Measurements from ENCODE around the gene ACE.
A peak's percentile ranks its signal among the peaks of the same experiment; 100 is the strongest.

DNA sequence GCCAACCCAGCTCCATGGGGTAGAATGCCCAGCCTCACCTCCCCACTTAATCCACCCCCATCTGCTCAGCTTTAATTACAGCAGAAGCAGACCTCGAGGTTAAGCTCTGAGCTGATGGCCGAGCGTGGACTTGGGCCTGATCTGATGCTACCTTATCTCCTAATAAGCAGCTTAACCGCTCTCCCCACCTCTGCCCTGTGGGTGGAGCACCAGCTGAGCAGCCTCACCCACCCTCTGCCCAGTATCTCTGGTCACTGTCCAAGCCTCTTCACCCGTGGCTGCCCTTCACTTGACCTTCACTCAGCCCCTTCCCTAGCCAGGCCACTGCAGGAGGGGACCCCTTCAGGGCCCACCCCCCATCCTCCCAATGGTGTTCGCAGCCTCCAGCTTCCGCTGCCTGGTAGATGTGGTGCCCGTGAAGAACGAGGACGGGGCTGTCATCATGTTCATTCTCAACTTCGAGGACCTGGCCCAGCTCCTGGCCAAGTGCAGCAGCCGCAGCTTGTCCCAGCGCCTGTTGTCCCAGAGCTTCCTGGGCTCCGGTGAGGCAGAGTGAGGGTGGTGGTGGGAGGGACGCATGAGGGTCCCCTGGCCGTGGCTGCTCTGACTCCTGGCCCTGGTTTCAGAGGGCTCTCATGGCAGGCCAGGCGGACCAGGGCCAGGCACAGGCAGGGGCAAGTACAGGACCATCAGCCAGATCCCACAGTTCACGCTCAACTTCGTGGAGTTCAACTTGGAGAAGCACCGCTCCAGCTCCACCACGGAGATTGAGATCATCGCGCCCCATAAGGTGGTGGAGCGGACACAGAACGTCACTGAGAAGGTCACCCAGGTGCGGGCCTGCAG is 53.1 kb downstream of the ACE start:
- TF ChIP-seq ZNF2 (tag by site-specific recombination; IDR thresholded peaks at IDR 0.05) (no peak), ZNF707 (tag by site-specific recombination; IDR thresholded peaks at IDR 0.05) (no peak), ZNF324 (tag by site-specific recombination; IDR thresholded peaks at IDR 0.05) (no peak), ZBTB44 (tag by site-specific recombination; IDR thresholded peaks at IDR 0.05) (no peak), CTCF (tag by site-specific recombination; IDR thresholded peaks at IDR 0.05) (0 out of 2 replicates have a peak, but pooled peaks have one; percentile 7), ZNF121 (tag by site-specific recombination; IDR thresholded peaks at IDR 0.05) (no peak), SP2 (tag by site-specific recombination; IDR thresholded peaks at IDR 0.05) (no peak), ZNF560 (tag by site-specific recombination; IDR thresholded peaks at IDR 0.05; ENCODE audit: borderline replicate concordance) (no peak), ZBTB8A (tag by site-specific recombination; IDR thresholded peaks at IDR 0.05) (no peak), REST (tag by site-specific recombination; IDR thresholded peaks at IDR 0.05) (no peak), ZNF510 (tag by site-specific recombination; IDR thresholded peaks at IDR 0.05; ENCODE audit: insufficient replicate concordance) (no peak)
- TF ChIP-seq, protein P1, sequence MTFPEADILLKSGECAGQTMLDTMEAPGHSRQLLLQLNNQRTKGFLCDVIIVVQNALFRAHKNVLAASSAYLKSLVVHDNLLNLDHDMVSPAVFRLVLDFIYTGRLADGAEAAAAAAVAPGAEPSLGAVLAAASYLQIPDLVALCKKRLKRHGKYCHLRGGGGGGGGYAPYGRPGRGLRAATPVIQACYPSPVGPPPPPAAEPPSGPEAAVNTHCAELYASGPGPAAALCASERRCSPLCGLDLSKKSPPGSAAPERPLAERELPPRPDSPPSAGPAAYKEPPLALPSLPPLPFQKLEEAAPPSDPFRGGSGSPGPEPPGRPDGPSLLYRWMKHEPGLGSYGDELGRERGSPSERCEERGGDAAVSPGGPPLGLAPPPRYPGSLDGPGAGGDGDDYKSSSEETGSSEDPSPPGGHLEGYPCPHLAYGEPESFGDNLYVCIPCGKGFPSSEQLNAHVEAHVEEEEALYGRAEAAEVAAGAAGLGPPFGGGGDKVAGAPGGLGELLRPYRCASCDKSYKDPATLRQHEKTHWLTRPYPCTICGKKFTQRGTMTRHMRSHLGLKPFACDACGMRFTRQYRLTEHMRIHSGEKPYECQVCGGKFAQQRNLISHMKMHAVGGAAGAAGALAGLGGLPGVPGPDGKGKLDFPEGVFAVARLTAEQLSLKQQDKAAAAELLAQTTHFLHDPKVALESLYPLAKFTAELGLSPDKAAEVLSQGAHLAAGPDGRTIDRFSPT (tag by site-specific recombination; IDR thresholded peaks at IDR 0.05), result no peak
- TF ChIP-seq, protein P2, sequence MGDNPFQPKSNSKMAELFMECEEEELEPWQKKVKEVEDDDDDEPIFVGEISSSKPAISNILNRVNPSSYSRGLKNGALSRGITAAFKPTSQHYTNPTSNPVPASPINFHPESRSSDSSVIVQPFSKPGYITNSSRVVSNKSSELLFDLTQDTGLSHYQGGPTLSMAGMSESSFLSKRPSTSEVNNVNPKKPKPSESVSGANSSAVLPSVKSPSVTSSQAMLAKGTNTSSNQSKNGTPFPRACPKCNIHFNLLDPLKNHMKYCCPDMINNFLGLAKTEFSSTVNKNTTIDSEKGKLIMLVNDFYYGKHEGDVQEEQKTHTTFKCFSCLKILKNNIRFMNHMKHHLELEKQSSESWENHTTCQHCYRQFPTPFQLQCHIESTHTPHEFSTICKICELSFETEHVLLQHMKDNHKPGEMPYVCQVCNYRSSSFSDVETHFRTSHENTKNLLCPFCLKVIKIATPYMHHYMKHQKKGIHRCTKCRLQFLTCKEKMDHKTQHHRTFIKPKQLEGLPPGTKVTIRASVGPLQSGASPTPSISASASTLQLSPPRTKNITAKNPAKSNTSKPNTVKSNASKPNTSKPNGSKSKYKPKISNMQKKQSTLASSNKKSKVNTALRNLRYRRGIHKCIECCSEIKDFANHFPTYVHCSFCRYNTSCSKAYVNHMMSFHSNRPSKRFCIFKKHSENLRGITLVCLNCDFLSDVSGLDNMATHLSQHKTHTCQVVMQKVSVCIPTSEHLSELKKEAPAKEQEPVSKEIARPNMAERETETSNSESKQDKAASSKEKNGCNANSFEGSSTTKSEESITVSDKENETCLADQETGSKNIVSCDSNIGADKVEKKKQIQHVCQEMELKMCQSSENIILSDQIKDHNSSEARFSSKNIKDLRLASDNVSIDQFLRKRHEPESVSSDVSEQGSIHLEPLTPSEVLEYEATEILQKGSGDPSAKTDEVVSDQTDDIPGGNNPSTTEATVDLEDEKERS (tag by site-specific recombination; IDR thresholded peaks at IDR 0.05), result no peak

Measured in HEK293 (cell line).